ENCODE measurements around the gene CNTFR. TPM values are rescaled to one million over a fixed set of nuclear protein-coding genes. Genes with fewer than 3 reads are reported as not detected.

The CNTFR gene
- total RNA-seq, 1 donor from 2014 or later: 7.4 TPM

DNA sequence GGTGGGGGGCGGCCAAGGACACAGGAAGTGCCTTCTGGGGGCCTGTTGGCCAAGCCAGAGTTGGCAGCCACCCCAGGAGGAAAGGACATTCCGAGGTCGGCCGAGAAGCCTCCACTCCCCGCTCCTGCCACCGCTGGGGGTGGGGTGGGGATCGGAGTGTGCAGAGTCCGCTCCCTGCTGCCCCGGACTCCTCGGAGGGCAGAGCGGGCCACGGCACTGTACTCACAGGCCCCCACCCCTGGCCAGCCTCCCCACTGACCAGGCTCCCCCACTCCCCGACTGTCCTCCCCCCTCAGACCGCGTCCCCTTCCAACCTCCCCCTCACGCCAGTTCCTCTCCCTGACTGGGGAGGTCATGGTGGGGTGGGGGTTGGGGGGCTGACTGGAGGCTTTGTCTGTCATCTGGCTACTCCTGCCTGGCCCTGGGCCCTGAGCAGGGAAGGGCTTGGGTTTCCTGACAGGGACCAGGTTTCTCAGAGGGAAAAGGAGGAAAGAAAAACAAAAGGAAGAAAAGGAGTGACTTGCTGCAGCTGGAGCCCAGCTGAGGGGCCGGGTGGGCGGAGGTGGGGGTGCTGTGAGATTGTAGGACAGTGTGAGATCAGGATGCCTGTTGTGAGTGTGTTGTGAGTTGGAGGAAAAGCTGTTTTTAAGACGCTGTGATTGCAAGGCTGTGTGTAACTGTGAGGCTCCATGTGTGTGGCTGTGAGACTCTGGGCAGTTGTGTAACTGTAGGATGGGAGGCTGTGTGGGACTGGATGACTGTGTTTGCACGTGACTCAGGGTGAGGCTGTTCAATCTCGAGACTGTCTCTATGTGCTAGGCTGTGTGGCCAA, 29.7 kb downstream of the CNTFR start:
- H3K9me3 Mint-ChIP-seq (ENCODE audit: unreplicated experiment): peaks cover 5% of the 10 kb centered on the region
- Histone ChIP-seq H2AFZ (ENCODE audit: low read depth, low read length) (peak overlapping the region; percentile 64), H3K4me3 (ENCODE audit: insufficient read depth, low read depth, low read length) (no peak overlapping the region), H3K27ac (ENCODE audit: low read depth, low read length) (no peak overlapping the region), H3K36me3 (ENCODE audit: insufficient read depth, low read length) (no peaks in the 10 kb centered on the region), H3K9ac (ENCODE audit: low read length) (peak overlapping the region; percentile 38), H3K79me2 (ENCODE audit: insufficient read depth, low read length) (no peaks in the 10 kb centered on the region), H3K4me1 (ENCODE audit: insufficient read depth, low read length) (peaks cover 8% of the 10 kb centered on the region), H4K20me1 (ENCODE audit: insufficient read depth, low read length) (no peaks in the 10 kb centered on the region), H3K27me3 (ENCODE audit: insufficient read depth, low read length) (peaks cover 4% of the 10 kb centered on the region), H3K4me2 (ENCODE audit: low read length) (peak overlapping the region; percentile 76), H3K9me3 (ENCODE audit: insufficient read depth, low read depth, low read length) (no peaks in the 10 kb centered on the region)
- peaks cover 25% of the 10 kb centered on the region for H3K27me3 Mint-ChIP-seq (ENCODE audit: low read depth, unreplicated experiment)
- H3K4me1 Mint-ChIP-seq (ENCODE audit: low read depth, unreplicated experiment): peaks cover 22% of the 10 kb centered on the region
- H3K27ac Mint-ChIP-seq (ENCODE audit: unreplicated experiment): peak overlapping the region; percentile 7
- DNase-seq (ENCODE audit: low read depth) (peak; percentile 40), FAIRE-seq (no peak)
- peak overlapping the region; percentile 1 for H3K4me3 Mint-ChIP-seq (ENCODE audit: unreplicated experiment)
- H3K36me3 Mint-ChIP-seq (ENCODE audit: low read depth, unreplicated experiment): peaks cover 18% of the 10 kb centered on the region
- TF ChIP-seq EZH2 (IDR thresholded peaks at IDR 0.05; ENCODE audit: insufficient read depth, low read length): no peak
- TF ChIP-seq, protein P1, sequence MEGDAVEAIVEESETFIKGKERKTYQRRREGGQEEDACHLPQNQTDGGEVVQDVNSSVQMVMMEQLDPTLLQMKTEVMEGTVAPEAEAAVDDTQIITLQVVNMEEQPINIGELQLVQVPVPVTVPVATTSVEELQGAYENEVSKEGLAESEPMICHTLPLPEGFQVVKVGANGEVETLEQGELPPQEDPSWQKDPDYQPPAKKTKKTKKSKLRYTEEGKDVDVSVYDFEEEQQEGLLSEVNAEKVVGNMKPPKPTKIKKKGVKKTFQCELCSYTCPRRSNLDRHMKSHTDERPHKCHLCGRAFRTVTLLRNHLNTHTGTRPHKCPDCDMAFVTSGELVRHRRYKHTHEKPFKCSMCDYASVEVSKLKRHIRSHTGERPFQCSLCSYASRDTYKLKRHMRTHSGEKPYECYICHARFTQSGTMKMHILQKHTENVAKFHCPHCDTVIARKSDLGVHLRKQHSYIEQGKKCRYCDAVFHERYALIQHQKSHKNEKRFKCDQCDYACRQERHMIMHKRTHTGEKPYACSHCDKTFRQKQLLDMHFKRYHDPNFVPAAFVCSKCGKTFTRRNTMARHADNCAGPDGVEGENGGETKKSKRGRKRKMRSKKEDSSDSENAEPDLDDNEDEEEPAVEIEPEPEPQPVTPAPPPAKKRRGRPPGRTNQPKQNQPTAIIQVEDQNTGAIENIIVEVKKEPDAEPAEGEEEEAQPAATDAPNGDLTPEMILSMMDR (IDR thresholded peaks at IDR 0.05; ENCODE audit: insufficient read depth, low read depth, low read length): no peak

DNA sequence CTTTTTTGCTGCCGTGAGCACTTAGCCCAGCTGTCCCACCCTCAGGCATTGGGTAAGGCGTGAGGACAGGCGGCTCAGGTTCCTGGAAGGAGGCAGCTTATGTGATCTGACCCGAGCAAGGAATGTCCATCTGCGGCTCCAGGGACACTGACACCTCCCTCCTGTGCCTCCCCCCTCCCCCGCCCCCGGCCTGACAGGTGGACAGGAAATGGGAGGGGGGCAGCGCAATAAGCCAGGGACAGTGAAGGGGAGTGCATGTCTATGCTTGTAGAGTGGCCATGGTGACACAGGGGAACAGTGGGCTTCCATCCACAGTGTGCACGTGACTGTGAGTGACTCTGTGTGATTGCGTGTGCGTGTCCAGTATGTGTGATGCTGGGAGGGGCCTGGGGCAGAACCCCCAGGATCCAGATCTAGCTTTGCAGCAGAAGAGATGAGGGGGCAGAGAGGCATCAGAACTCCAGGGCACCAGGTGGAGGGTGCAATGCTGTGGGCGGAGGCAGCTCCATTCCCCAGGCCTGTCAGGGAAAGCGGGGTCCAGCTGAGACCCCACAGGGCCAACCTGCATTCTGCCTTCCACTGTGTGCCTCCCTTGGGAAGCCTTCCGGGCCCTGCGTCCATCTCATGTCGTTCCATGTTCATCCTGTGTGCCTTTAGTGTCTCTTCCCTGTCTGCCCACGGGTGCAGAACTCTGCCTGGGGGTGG, 30.5 kb downstream of the CNTFR start:
- FAIRE-seq: no peak
- no peak for DNase-seq (ENCODE audit: low read depth)
- H3K79me2 ChIP-seq (ENCODE audit: insufficient read depth, low read length): no peaks in the 10 kb centered on the region
- peaks cover 20% of the 10 kb centered on the region for H3K36me3 Mint-ChIP-seq (ENCODE audit: low read depth, unreplicated experiment)
- no peaks in the 10 kb centered on the region for H4K20me1 ChIP-seq (ENCODE audit: insufficient read depth, low read length)
- no peak overlapping the region for H3K27ac ChIP-seq (ENCODE audit: low read depth, low read length)
- no peak overlapping the region for H3K9ac ChIP-seq (ENCODE audit: low read length)
- H3K4me3 ChIP-seq (ENCODE audit: insufficient read depth, low read depth, low read length): no peak overlapping the region
- no peaks in the 10 kb centered on the region for H3K36me3 ChIP-seq (ENCODE audit: insufficient read depth, low read length)
- peaks cover 8% of the 10 kb centered on the region for H3K4me1 ChIP-seq (ENCODE audit: insufficient read depth, low read length)
- H3K27ac Mint-ChIP-seq (ENCODE audit: unreplicated experiment): no peak overlapping the region
- H3K27me3 Mint-ChIP-seq (ENCODE audit: low read depth, unreplicated experiment): peaks cover 29% of the 10 kb centered on the region
- no peak for TF ChIP-seq EZH2 (IDR thresholded peaks at IDR 0.05; ENCODE audit: insufficient read depth, low read length)
- TF ChIP-seq, protein P1 (IDR thresholded peaks at IDR 0.05; ENCODE audit: insufficient read depth, low read depth, low read length): no peak
- H3K9me3 Mint-ChIP-seq (ENCODE audit: unreplicated experiment): peaks cover 4% of the 10 kb centered on the region
- H3K4me1 Mint-ChIP-seq (ENCODE audit: low read depth, unreplicated experiment): peaks cover 26% of the 10 kb centered on the region
- H2AFZ ChIP-seq (ENCODE audit: low read depth, low read length): no peak overlapping the region
- H3K27me3 ChIP-seq (ENCODE audit: insufficient read depth, low read length): peaks cover 4% of the 10 kb centered on the region
- no peaks in the 10 kb centered on the region for H3K9me3 ChIP-seq (ENCODE audit: insufficient read depth, low read depth, low read length)
- peak overlapping the region; percentile 14 for H3K4me3 Mint-ChIP-seq (ENCODE audit: unreplicated experiment)
- H3K4me2 ChIP-seq (ENCODE audit: low read length): peak overlapping the region; percentile 76

Measured in astrocyte (in vitro differentiated cells and primary cell).